HG03159 (cell line): Measurements from ENCODE around the gene EVA1C.
"Not testable (repeated sequence)": the region's sequence is repeated elsewhere in the genome, so short reads cannot be mapped to it uniquely, and the experiment has no call there.

Experiments used
- ATAC-seq: cut with Tn5 transposase; IDR thresholded peaks from one replicate; pipeline ENCODE4 v1.9.1; 2021; ENCODE audit warnings: mild to moderate bottlenecking, moderate library complexity; ENCODE audit not compliant: unreplicated experiment

The EVA1C gene

GRCh38 chr21:32390537-32391224 lies 21.8 kb upstream of the EVA1C start:
- ATAC-seq, result not testable (repeated sequence)

DNA sequence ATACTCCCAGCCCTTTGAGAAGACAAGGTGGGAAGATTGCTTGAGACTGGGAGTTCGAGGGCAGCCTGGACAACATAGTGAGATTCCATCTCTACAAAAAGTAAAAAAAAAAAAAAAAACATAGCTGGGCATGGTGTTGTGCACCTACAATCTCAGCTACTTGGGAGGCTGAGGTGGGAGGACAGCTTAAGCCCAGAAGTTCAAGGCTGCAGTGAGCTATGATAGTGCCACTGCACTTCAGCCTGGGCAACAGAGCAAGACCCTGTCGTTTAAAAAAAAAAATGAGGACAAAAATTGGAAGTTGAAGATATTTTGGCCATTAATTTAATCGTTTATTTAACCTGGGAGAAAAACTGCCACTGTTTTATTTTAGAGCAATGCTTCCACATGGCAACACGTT lies 20.8 kb upstream of the EVA1C start:
- ATAC-seq, result no peak

- peak; percentile 4 for ATAC-seq
Measured at GRCh38 chr21:32392299-32392879, 20.1 kb upstream of the EVA1C start.

DNA sequence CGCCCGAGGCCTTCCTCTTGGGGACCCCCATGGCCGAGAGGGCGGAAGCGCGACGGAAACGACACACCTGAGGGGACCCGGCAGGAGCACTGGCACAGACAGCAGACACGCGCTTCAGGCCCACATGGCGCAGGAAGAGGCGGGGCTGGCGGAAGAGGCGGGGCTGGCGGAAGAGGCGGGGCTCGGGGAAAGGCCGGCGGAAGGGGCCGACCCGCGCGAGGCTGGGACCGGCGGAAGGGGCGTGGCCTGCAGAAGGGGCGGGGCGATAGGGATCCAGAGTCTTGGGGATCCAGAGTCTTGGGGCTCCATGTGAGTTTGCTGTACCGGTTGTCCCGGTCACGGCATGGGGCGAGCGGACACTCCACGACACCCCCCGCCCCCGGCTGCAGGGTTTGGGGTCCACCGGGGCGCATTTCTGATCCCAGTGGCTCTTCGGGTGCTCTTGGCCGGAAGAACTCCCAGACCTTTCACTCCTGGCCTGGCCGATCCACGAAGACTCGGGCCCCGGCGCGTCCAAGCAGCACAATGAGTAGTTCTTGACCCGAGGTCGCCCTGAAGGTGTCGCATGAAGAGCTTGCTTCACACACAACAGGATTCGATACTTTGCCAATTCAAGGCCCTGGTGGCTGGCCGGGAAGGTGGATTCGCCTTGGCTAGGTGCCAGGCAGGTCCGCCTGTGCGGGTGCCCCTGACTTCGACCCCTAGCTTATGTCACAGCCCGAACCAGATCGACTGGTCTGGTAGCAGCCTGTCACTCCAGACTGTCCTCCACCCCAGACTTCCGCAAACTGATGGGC lies 19.4 kb upstream of the EVA1C start, which contains the start of gene URB1:
URB1 (minus strand) TSS at position 133 of the 797 bp plus-strand sequence; CDS start at position 31, 102 bp downstream.
- peak; percentile 94 for ATAC-seq

GRCh38 chr21:32393677-32394001 lies 18.9 kb upstream of the EVA1C start:
- ATAC-seq, result no peak

GRCh38 chr21:32403201-32403777 lies 9.2 kb upstream of the EVA1C start:
- ATAC-seq, result no peak

DNA sequence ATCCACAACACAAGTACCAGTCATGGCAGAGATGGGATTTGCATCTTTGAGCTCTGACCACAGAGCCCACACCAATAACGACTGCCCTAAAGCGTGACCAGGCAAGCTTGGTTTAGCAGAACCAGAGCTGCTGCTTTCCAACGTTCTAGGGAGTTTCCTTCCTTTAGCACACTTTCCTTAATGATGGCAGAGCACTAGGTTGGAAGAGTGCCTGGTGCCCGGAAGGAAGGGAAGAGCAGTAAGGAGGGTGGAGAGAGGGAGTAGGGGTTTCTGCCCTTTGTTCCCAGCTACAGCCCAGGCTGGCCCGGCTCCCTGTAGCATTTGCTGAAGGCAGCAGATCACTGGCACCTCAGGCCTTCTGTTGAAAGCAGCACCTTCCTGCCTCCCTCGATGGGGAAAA lies 6.1 kb upstream of the EVA1C start:
- no peak for ATAC-seq

DNA sequence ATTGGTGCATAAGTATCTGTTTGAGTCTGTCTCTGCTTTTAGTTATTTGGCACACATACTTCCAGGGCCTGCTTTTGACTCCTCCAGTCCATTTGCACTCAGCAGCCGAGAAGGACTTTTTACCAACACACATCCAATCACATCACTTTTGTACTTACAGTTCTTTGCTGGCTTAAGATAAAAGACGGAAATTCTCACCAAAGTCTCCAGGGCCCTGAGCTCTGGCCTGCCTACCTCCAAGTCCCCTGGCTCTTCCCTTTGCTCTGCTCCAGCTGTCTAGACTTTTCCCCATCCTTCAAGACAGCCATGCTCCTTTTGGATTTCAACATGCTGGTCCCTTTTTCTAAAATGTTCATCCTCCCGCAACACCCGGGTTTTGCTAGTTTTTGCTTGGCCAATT lies 2.2 kb upstream of the EVA1C start:
- ATAC-seq, result no peak

DNA sequence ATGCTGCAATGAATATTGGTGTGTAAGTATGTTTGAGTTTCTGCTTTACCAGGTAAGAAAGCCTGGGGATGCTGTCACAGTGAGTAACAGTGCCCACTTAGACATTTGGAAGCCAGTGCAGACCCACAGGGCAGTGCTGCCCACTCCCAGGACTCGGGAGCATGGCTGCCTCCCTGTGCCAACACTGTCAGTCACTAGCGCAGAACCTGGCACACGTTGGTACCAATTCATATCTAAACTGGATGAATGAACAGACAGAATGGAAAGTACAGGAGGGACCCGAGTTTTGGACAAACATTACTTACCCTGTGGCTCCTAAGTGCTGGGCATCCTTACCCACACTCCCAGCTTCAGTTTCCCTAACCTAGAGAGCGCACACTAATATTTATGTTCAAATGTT lies 1.6 kb upstream of the EVA1C start:
- no peak for ATAC-seq

DNA sequence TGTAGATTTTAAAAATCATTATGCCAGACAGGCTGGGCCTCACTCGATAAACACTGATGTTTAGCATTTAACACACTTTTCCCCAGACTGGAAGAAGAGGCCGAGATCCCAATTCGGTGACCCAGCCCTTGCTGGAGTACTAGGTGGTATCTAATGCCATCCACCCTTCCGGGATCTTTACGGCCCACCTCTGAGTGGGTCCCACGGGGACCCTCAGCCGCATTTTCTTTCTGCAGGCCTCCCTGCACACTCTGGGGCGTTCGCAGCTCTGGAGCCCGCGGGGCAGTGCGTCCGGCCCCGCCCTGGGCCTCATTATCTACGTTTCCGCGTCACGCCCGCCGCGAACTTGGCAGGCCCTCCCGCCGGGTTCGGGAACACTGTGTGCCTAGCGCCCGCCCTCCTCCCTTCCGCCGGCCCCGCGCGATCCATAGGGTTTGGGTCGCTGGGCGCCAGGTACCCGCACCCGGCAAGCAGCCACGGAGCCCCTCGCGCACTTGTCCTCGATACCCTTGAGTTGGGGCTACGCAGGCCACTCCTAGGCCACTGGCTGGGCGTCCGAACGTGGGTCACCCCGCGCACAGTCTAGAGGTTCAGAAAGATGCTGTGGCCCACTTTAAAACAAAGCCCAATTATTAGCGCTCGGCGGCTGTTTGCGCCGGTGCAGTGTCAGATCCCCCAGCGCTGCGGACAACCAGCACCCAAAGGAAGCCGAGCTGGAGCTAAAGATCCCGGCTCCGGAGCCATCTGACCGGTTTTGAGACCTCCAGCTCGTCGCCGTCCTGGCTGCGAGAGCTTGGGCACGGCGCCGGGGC lies 950 bp upstream of the EVA1C start:
- no peak for ATAC-seq

DNA sequence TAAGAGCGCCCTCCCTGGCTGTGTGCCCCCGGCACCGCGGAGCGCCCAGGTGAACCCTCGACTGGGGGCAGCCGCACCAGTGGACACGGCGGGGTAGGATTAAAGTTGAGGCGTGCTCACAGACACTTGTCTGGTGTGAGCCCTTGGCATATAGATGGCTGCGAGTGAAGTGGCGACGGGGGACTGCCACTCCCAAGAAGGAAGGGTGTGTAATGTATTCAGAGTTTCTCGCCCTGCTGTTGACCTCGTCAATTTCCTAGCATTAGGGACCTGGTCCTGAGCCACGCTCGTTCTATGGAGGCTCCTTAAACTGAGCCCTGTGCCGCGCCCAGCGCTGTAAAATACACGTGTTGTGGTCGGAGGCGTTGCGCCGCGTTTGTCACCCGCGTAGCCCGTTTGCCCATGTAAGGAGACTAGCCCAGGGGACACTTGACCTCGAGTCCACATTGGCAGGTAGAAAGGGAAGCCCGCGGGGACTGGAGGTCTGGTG lies 554 bp downstream of the EVA1C start:
- ATAC-seq, result no peak

DNA sequence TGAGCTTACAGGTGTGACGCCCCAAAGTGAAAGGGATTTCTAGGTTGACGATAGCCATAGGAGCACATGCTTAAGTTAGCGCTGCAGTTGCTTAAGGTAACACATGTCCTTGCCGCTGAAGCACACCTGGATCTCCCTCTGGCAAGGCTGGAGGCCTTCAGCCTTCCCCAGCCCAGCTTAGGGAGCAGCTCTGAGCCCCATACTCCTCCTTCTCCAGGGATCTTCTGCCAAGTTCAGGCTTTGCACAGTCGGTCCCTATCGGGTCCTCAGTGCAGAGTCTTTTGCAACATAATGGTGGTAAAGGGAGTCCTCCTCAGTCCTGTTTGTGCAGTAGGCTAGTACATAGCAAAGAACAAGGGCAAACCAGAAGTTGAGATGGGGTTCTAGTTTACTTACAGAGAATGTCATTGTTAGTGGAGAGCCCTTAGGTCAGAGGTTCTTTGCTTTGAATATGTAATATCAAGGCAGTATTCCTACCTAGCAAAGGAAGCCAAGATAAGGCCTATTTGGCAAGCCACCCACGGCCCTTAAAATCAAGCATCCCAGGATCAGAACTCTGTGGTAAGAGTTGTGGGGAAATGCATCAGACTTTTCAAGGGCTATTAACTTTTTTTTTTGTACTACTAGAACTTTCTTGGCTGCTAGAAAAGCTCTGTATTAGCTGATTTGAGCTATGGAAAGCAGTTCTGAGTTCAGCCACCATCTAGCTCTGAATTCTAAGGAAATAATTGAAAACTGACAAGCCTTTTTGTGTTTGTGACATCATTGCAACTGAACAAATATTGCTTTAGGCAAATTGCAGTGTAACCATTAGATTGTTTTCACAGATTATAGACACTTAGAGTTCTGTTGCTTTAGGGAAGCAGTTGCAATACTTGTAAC lies 1.4 kb downstream of the EVA1C start:
- no peak for ATAC-seq

DNA sequence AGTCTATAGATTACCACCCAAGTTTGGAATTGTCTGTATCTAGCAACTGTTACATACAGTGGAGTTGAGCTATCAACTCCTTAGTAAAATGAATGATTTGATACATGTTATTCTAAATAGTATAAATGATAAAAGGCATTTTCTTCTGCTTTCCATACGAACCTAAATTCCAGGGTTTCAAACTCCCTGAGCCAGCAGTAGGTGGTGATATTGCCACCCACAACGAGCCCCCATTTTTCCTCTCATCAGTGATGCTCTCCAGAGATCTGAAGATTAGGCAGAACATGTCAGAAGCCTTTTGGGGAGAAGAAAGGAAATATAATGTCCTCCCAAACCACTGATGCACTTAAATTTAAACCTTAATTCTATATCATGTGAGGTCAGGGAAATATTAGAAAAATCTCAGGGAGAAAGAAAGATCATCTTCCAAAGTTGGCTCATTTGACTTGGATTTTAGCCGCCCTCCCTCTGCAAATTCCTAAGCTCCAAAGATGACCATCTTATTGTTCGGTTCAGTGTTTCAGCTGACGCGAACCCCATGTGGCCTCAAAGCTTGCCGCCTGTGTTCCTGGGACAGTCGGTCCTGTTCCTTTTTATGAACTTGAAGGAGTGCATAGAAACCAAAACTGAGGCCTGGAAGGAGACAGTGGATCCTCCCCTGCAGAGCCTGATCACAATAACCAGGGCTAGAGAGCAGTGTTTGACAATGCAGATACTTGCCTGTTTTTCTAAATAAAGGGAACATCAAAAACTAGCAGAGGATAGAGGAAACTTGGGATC lies 2.3 kb downstream of the EVA1C start:
- ATAC-seq, result no peak

DNA sequence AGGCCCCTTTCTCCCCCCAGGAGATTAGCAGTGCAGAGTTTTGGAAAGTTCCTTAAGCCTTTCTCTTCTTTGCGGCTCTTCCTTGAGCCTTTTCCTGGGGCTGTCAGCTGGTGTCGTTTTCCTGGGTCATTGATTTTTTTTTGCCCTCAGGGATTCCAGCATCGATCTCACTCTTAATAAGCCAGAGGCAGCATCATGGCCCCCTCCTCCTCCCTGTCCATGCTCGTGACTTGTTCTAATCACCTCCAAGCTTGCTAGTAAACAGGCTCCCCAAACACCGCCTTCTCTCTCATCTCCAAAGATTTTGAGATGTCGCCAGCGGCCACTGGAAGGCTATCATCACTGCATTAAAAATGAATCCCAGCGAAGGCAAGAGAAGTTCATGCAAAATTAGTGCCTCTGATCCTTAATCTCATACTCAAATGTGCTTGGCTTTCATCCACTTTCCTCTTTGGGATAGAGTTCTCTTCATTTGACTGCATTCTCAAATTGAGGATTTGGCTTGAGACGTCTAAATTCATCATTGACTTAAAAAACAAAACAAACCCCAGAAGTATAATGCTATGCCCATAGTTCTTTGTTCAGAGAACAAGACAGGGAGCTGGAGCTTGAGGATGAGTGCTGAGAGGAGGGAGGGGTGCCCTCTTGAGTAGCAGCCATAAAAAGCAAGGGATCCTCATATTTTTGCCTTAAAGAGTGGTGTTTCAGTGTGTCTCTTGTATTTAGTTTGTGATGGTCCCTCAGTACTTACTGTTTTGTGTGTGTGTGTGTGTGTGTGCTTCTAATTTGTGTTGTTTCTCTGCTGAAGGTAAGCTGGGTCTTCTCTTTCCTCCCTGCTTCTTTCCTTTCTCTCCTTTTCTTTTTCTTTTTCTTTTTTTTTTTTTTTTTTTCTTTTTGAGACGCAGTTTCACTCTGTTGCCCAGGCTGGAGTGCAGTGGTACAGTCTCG lies 3.2 kb downstream of the EVA1C start:
- no peak for ATAC-seq

DNA sequence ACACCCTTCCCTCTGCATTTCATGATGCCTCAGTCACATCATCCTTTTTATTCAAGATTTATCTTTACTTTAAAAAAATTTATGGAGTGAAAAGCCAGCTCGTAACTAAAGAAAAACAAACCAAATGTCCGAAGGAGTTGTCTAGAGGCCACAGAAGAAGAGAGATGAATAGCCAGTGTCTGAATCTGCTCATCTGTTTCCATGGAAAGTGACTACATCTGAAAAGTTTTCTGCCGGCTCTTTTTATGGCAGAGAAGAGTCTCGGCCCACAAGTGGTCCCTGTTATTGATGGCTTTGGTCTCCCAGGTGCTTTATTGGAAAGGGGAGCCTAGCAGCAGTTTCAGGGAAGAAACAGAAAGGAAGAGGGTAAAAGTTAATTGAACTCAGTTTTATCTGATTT lies 5.6 kb downstream of the EVA1C start:
- no peak for ATAC-seq

DNA sequence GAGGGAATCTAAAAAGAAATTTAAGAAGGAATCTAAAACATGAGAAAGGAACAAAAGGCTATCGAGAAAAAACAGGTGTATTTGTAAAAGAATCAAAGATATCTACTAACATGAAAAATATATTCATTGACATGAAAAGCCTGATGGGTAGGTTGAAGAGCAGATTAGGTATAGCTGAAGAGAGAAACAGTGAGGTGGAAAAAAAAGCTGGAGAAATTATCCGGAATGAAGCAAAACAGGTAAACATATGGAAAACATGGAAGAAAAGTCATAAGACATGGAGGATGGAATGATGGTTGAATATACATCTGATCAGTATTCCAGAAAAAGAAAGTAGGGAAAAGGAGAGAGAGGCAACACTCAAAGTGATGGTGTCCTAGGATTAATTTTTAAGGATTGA lies 9.6 kb downstream of the EVA1C start:
- ATAC-seq, result no peak

GRCh38 chr21:32423320-32424190 lies 11.0 kb downstream of the EVA1C start:
- ATAC-seq, result no peak
